ENCODE measurements around the gene CD99L2. TPM values are rescaled to one million over a fixed set of nuclear protein-coding genes. Genes with fewer than 3 reads are reported as not detected.

The CD99L2 gene
- total RNA-seq, 1 donor from 2014 or later = 49.9 TPM

- no peak for DNase-seq
- TF ChIP-seq CTCF (IDR thresholded peaks at IDR 0.05; ENCODE audit: partially characterized antibody, unreplicated experiment) = no peak
- Mint-ChIP-seq H3K27ac (ENCODE audit: unreplicated experiment) (no peak overlapping the region), H3K9me3 (ENCODE audit: unreplicated experiment) (peaks cover 3% of the 10 kb centered on the region), H3K36me3 (ENCODE audit: unreplicated experiment) (no peaks in the 10 kb centered on the region), H3K4me3 (ENCODE audit: unreplicated experiment) (peak overlapping the region; percentile 62), H3K4me1 (ENCODE audit: low read depth, unreplicated experiment) (no peaks in the 10 kb centered on the region), H3K27me3 (ENCODE audit: unreplicated experiment) (no peaks in the 10 kb centered on the region)
Measured at GRCh38 chrX:150940844-150941495, 42.5 kb upstream of the CD99L2 start.

GRCh38 chrX:150936556-150936955, 38.1 kb upstream of the CD99L2 start:
- peaks cover 3% of the 10 kb centered on the region for H3K27me3 Mint-ChIP-seq (ENCODE audit: unreplicated experiment)
- DNase-seq = no peak
- no peak for TF ChIP-seq CTCF (IDR thresholded peaks at IDR 0.05; ENCODE audit: partially characterized antibody, unreplicated experiment)
- H3K4me1 Mint-ChIP-seq (ENCODE audit: low read depth, unreplicated experiment) = no peaks in the 10 kb centered on the region
- no peak overlapping the region for H3K27ac Mint-ChIP-seq (ENCODE audit: unreplicated experiment)
- no peaks in the 10 kb centered on the region for H3K36me3 Mint-ChIP-seq (ENCODE audit: unreplicated experiment)
- no peak overlapping the region for H3K4me3 Mint-ChIP-seq (ENCODE audit: unreplicated experiment)
- H3K9me3 Mint-ChIP-seq (ENCODE audit: unreplicated experiment) = peaks cover 3% of the 10 kb centered on the region

- Mint-ChIP-seq H3K4me1 (ENCODE audit: low read depth, unreplicated experiment) (no peaks in the 10 kb centered on the region), H3K27me3 (ENCODE audit: unreplicated experiment) (peaks cover 3% of the 10 kb centered on the region), H3K9me3 (ENCODE audit: unreplicated experiment) (no peaks in the 10 kb centered on the region), H3K27ac (ENCODE audit: unreplicated experiment) (no peak overlapping the region), H3K36me3 (ENCODE audit: unreplicated experiment) (no peaks in the 10 kb centered on the region), H3K4me3 (ENCODE audit: unreplicated experiment) (no peak overlapping the region)
- no peak for TF ChIP-seq CTCF (IDR thresholded peaks at IDR 0.05; ENCODE audit: partially characterized antibody, unreplicated experiment)
- no peak for DNase-seq
Measured at GRCh38 chrX:150935467-150935866, 37.0 kb upstream of the CD99L2 start.

GRCh38 chrX:150934453-150934852, 36.0 kb upstream of the CD99L2 start:
- H3K4me3 Mint-ChIP-seq (ENCODE audit: unreplicated experiment) = no peak overlapping the region
- no peaks in the 10 kb centered on the region for H3K4me1 Mint-ChIP-seq (ENCODE audit: low read depth, unreplicated experiment)
- peaks cover 3% of the 10 kb centered on the region for H3K27me3 Mint-ChIP-seq (ENCODE audit: unreplicated experiment)
- no peak for DNase-seq
- no peak for TF ChIP-seq CTCF (IDR thresholded peaks at IDR 0.05; ENCODE audit: partially characterized antibody, unreplicated experiment)
- H3K9me3 Mint-ChIP-seq (ENCODE audit: unreplicated experiment) = no peaks in the 10 kb centered on the region
- no peak overlapping the region for H3K27ac Mint-ChIP-seq (ENCODE audit: unreplicated experiment)
- H3K36me3 Mint-ChIP-seq (ENCODE audit: unreplicated experiment) = no peaks in the 10 kb centered on the region

GRCh38 chrX:150933945-150934350, 35.5 kb upstream of the CD99L2 start:
- H3K27me3 Mint-ChIP-seq (ENCODE audit: unreplicated experiment) = peaks cover 3% of the 10 kb centered on the region
- H3K27ac Mint-ChIP-seq (ENCODE audit: unreplicated experiment) = no peak overlapping the region
- H3K9me3 Mint-ChIP-seq (ENCODE audit: unreplicated experiment) = no peaks in the 10 kb centered on the region
- no peaks in the 10 kb centered on the region for H3K36me3 Mint-ChIP-seq (ENCODE audit: unreplicated experiment)
- DNase-seq = no peak
- TF ChIP-seq CTCF (IDR thresholded peaks at IDR 0.05; ENCODE audit: partially characterized antibody, unreplicated experiment) = no peak
- H3K4me1 Mint-ChIP-seq (ENCODE audit: low read depth, unreplicated experiment) = no peaks in the 10 kb centered on the region
- H3K4me3 Mint-ChIP-seq (ENCODE audit: unreplicated experiment) = no peak overlapping the region

Measured in glutamatergic neuron (in vitro differentiated cells).